ENCODE results near the gene MILR1. TPM values are rescaled to one million over a fixed set of nuclear protein-coding genes. Genes with fewer than 3 reads are reported as not detected.

MILR1 gene
- total RNA-seq, 1 experiment from 2014 or later, result 13.3 TPM

- TF ChIP-seq EZH2phosphoT487 (IDR thresholded peaks at IDR 0.05; ENCODE audit: borderline replicate concordance, low read length) (no peak), EZH2 (IDR thresholded peaks at IDR 0.05; ENCODE audit: low read length, unreplicated experiment) (no peak), CTCF (conservative IDR thresholded peaks at IDR 0.05; ENCODE audit: low read depth, low read length) (no peak)
- BruUV-seq (replicated peaks), result TSS peak; percentile 49
- H3K4me2 ChIP-seq (ENCODE audit: low read length), result peak overlapping the region; percentile 54
- peak overlapping the region; percentile 13 for H2AFZ ChIP-seq (ENCODE audit: low read length)
- peak overlapping the region; percentile 47 for H3K9ac ChIP-seq (ENCODE audit: low read length)
- ChIA-PET CTCF (interaction anchor here (1.0 kb wide), 1 partner anchor 22 kb away, joined by 3 read pairs; no protein-coding TSS in a partner anchor), POLR2A (ENCODE audit: unreplicated experiment) (interaction anchor here (0.6 kb wide), 1 partner anchor 56 kb away, joined by 15 read pairs; no protein-coding TSS in a partner anchor)
- peaks cover 22% of the 10 kb centered on the region for H3K4me1 ChIP-seq (ENCODE audit: insufficient read depth, low read length)
- intact Hi-C loops (cut with micrococcal nuclease), result loop anchor here (2.0 kb wide), 1 partner anchor 22 kb away; no protein-coding TSS in a partner anchor
- ATAC-seq (peak; percentile 64), DNase-seq (peak; percentile 61)
- peaks cover 11% of the 10 kb centered on the region for H3K9me3 ChIP-seq (ENCODE audit: low read length)
- no peaks in the 10 kb centered on the region for H3K27me3 ChIP-seq (ENCODE audit: low read length)
- H3K4me3 ChIP-seq (ENCODE audit: low read length), result no peak overlapping the region
- H3K79me2 ChIP-seq (ENCODE audit: low read length), result no peaks in the 10 kb centered on the region
- H3K9me2 ChIP-seq (replicated peaks; ENCODE audit: low read length), result no peaks in the 10 kb centered on the region
- peaks cover 9% of the 10 kb centered on the region for H3K36me3 ChIP-seq (ENCODE audit: low read depth, low read length)
- H3K27ac ChIP-seq (ENCODE audit: low read length), result peak overlapping the region; percentile 80
- no peaks in the 10 kb centered on the region for H4K20me1 ChIP-seq (ENCODE audit: low read length)
- H3F3A ChIP-seq (ENCODE audit: low read length, unreplicated experiment), result peaks cover 3% of the 10 kb centered on the region
Observed at GRCh38 chr17:64442541-64442971, 6.4 kb upstream of the MILR1 start.

- intact Hi-C loops (cut with micrococcal nuclease), result loop anchor here (2.0 kb wide), 1 partner anchor 22 kb away; no protein-coding TSS in a partner anchor
- Histone ChIP-seq H3K79me2 (ENCODE audit: low read length) (no peaks in the 10 kb centered on the region), H3K9me2 (replicated peaks; ENCODE audit: low read length) (no peaks in the 10 kb centered on the region), H3K27ac (ENCODE audit: low read length) (peak overlapping the region; percentile 80), H3K36me3 (ENCODE audit: low read depth, low read length) (peaks cover 3% of the 10 kb centered on the region; the same call in 1 of the 2 replicates), H3K9ac (ENCODE audit: low read length) (no peak overlapping the region), H3K4me3 (ENCODE audit: low read length) (no peak overlapping the region), H2AFZ (ENCODE audit: low read length) (peak overlapping the region; percentile 73), H3F3A (ENCODE audit: low read length, unreplicated experiment) (peaks cover 3% of the 10 kb centered on the region), H3K9me3 (ENCODE audit: low read length) (peaks cover 5% of the 10 kb centered on the region; the same call in 1 of the 2 replicates), H3K4me1 (ENCODE audit: insufficient read depth, low read length) (peaks cover 25% of the 10 kb centered on the region), H3K4me2 (ENCODE audit: low read length) (peak overlapping the region; percentile 54), H4K20me1 (ENCODE audit: low read length) (no peaks in the 10 kb centered on the region), H3K27me3 (ENCODE audit: low read length) (no peaks in the 10 kb centered on the region)
- TF ChIP-seq CTCF (conservative IDR thresholded peaks at IDR 0.05; ENCODE audit: low read depth, low read length), result no peak; the same call in 1 of the 2 replicates
- TF ChIP-seq EZH2phosphoT487 (IDR thresholded peaks at IDR 0.05; ENCODE audit: borderline replicate concordance, low read length), result no peak
- no peak for TF ChIP-seq EZH2 (IDR thresholded peaks at IDR 0.05; ENCODE audit: low read length, unreplicated experiment)
- DNase-seq (peak; percentile 86), ATAC-seq (peak; percentile 91)
- ChIA-PET POLR2A (ENCODE audit: unreplicated experiment) (interaction anchor here (0.6 kb wide), 1 partner anchor 55 kb away, joined by 15 read pairs; no protein-coding TSS in a partner anchor), CTCF (interaction anchor here (1.0 kb wide), 1 partner anchor 23 kb away, joined by 3 read pairs; no protein-coding TSS in a partner anchor)
- no TSS peak for BruUV-seq (replicated peaks)
Observed at GRCh38 chr17:64443086-64443760, 5.7 kb upstream of the MILR1 start.

GRCh38 chr17:64447526-64447925 lies 1.4 kb upstream of the MILR1 start:
- Histone ChIP-seq H3K9me3 (ENCODE audit: low read length) (no peaks in the 10 kb centered on the region), H3K27ac (ENCODE audit: low read length) (no peak overlapping the region), H3K27me3 (ENCODE audit: low read length) (no peaks in the 10 kb centered on the region), H3K4me3 (ENCODE audit: low read length) (no peak overlapping the region), H3K9ac (ENCODE audit: low read length) (no peak overlapping the region), H3K4me1 (ENCODE audit: insufficient read depth, low read length) (peaks cover 31% of the 10 kb centered on the region), H3K4me2 (ENCODE audit: low read length) (no peak overlapping the region), H2AFZ (ENCODE audit: low read length) (no peak overlapping the region), H4K20me1 (ENCODE audit: low read length) (no peaks in the 10 kb centered on the region), H3K36me3 (ENCODE audit: low read depth, low read length) (no peaks in the 10 kb centered on the region), H3K9me2 (replicated peaks; ENCODE audit: low read length) (no peaks in the 10 kb centered on the region), H3K79me2 (ENCODE audit: low read length) (no peaks in the 10 kb centered on the region), H3F3A (ENCODE audit: low read length, unreplicated experiment) (peaks cover 3% of the 10 kb centered on the region)
- no TSS peak for BruUV-seq (replicated peaks)
- no peak for ATAC-seq
- ChIA-PET CTCF (no interaction called here), POLR2A (ENCODE audit: unreplicated experiment) (no interaction called here)
- TF ChIP-seq EZH2phosphoT487 (IDR thresholded peaks at IDR 0.05; ENCODE audit: borderline replicate concordance, low read length), result no peak
- TF ChIP-seq EZH2 (IDR thresholded peaks at IDR 0.05; ENCODE audit: low read length, unreplicated experiment), result no peak
- TF ChIP-seq CTCF (conservative IDR thresholded peaks at IDR 0.05; ENCODE audit: low read depth, low read length), result no peak
- DNase-seq, result no peak
- intact Hi-C loops (cut with micrococcal nuclease), result no loop called here
